Kidney (tissue), 14 donors: ENCODE results near the gene DRGX. TPM values are rescaled to one million over a fixed set of nuclear protein-coding genes. Genes with fewer than 3 reads are reported as not detected.

Source experiments
- DNase-seq, 5 donors: peaks; one replicate each; pipeline ENCODE4 v3.0.0-alpha.2; 2013 to 2020
- FAIRE-seq: peaks from 2 replicates; lab custom pipeline; 2012; peaks lifted over from hg19 to GRCh38; lab: Jason Lieb, UNC
- H3K27ac ChIP-seq, 2 donors: one replicate each; pipeline ENCODE4 v1.7.0; 2013; ENCODE audit warnings: low read depth in 2 of 2, low read length in 2 of 2, inconsistent platforms in 1 of 2
- H3K27me3 ChIP-seq: one replicate; pipeline ENCODE4 v1.7.1; 2013; ENCODE audit warnings: low read length, inconsistent platforms; ENCODE audit not compliant: control insufficient read depth, insufficient read depth
- H3K36me3 ChIP-seq, 3 donors: one replicate each; pipeline versions ENCODE4 v1.7.0 to v1.7.1; 2013; ENCODE audit warnings: low read length in 3 of 3, control low read depth in 1 of 3, inconsistent platforms in 1 of 3; ENCODE audit not compliant: insufficient read depth in 3 of 3, control insufficient read depth in 2 of 3
- H3K4me1 ChIP-seq, 3 donors: one replicate each; pipeline versions ENCODE4 v1.7.0 to v1.7.1; 2013; ENCODE audit warnings: low read length in 3 of 3, inconsistent platforms in 1 of 3, low read depth in 1 of 3; ENCODE audit not compliant: control insufficient read depth in 2 of 3, insufficient read depth in 2 of 3
- H3K4me3 ChIP-seq, 3 donors: one replicate each; pipeline versions ENCODE4 v1.7.0 to v1.8.1; 2013; ENCODE audit warnings: low read length in 3 of 3, control low read depth in 1 of 3, inconsistent platforms in 1 of 3
- H3K9ac ChIP-seq, 3 donors: one replicate each; pipeline versions ENCODE4 v1.7.0 to v1.7.1; 2013; ENCODE audit warnings: low read length in 3 of 3, control low read depth in 1 of 3, inconsistent platforms in 1 of 3
- H3K9me3 ChIP-seq, 3 donors: one replicate each; pipeline versions ENCODE4 v1.7.0 to v1.7.1; 2013; ENCODE audit warnings: low read length in 3 of 3, control low read depth in 1 of 3, inconsistent platforms in 1 of 3; ENCODE audit not compliant: control insufficient read depth in 2 of 3, insufficient read depth in 1 of 3
- intact Hi-C: fragments of 100-400 bp; cut with DNase I; formaldehyde crosslinking; loops from one replicate; pipeline ENCODE4 v1.11.1; 2022
- polyA plus RNA-seq: library from polyadenylated mRNA; stranded (reverse); fragments of 350-450 nt; fragmentation: Illumina TruSeq; extraction: RNeasy Lipid Tissue Mini Kit (QIAGEN cat#74804); gene quantifications from one replicate; pipeline ENCODE4 v1.2.3, GENCODE V29; 2014; ENCODE audit warnings: low read depth, low replicate concordance; ENCODE audit not compliant: insufficient read depth
- total RNA-seq: library from RNA; stranded (reverse); fragmentation: NEBNext Ultra II Directional; extraction: Animal tissue kit (Norgen Biotek cat#: 25700); gene quantifications from one replicate; pipeline ENCODE4 v1.2.1, GENCODE V29; 2021
- TF ChIP-seq, protein P1 (sequence below): IDR thresholded peaks from 3 replicates; pipeline ENCODE4 v1.5.1; 2012; ENCODE audit warnings: mild to moderate bottlenecking, moderate library complexity, borderline replicate concordance; ENCODE audit not compliant: insufficient read depth; ENCODE audit errors: extremely low read depth
- donor health status: control.
- donor health status: control.
- donor health status: control.
- donor health status: control.
- donor health status: control.
- donor health status: DM: yes; HTN: yes; CAD: no.
- donor health status: Normal renal cell carcinoma (clear cell type).

The DRGX gene
- total and polyA plus RNA-seq, 2 donors from 2014 or later, result not detected

DNA sequence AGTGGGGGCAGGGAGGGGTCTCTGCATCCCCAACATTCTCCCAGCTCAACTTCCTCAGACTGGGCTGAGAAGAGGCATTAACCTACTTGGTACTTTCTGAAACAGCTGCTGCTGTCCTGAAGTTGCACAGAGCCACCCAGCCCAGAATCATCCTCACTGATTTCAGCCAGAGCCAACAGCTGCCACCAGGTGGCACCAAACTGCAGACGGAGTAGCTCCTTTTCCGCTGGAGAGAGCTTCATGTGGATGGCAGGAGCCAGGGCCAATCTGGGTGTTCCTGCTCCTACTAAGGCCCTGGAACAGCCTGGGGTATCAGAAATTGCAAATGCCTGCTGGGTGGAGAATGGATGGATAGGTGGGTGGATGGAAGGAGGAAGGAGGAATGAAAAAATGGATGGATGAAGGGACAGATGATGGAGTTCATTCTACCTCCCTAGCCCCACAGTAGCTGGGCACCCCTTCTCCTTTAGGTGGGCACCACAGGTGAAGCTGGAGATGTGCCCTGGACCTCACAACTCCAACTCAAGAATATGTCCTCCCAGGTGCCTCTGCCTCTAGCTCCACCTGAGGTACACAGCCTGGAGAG lies 11.8 kb upstream of the DRGX start:
- Histone ChIP-seq H3K9me3 (no peaks in the 10 kb centered on the region), H3K27me3 (no peaks in the 10 kb centered on the region), H3K4me3 (no peak overlapping the region), H3K36me3 (no peaks in the 10 kb centered on the region), H3K4me1 (no peaks in the 10 kb centered on the region), H3K9ac (no peak overlapping the region), H3K27ac (no peak overlapping the region)
- intact Hi-C loops, result no loop called here
- TF ChIP-seq, protein P1, sequence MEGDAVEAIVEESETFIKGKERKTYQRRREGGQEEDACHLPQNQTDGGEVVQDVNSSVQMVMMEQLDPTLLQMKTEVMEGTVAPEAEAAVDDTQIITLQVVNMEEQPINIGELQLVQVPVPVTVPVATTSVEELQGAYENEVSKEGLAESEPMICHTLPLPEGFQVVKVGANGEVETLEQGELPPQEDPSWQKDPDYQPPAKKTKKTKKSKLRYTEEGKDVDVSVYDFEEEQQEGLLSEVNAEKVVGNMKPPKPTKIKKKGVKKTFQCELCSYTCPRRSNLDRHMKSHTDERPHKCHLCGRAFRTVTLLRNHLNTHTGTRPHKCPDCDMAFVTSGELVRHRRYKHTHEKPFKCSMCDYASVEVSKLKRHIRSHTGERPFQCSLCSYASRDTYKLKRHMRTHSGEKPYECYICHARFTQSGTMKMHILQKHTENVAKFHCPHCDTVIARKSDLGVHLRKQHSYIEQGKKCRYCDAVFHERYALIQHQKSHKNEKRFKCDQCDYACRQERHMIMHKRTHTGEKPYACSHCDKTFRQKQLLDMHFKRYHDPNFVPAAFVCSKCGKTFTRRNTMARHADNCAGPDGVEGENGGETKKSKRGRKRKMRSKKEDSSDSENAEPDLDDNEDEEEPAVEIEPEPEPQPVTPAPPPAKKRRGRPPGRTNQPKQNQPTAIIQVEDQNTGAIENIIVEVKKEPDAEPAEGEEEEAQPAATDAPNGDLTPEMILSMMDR, result peak; percentile 92
- FAIRE-seq, result no peak
- DNase-seq, result peak; percentile 82 to 90 (median 84)

- intact Hi-C loops, result no loop called here
- TF ChIP-seq, protein P1, result no peak
- H3K27me3 ChIP-seq, result peaks cover 4% of the 10 kb centered on the region
- H3K9ac ChIP-seq, result no peak overlapping the region
- H3K4me3 ChIP-seq, result no peak overlapping the region
- H3K9me3 ChIP-seq, result no peaks in the 10 kb centered on the region
- no peak for FAIRE-seq
- H3K4me1 ChIP-seq, result no peaks in the 10 kb centered on the region
- DNase-seq, result peak in 1 of 5 donors; percentile 3
- H3K27ac ChIP-seq, result no peak overlapping the region
- H3K36me3 ChIP-seq, result no peaks in the 10 kb centered on the region
Measured at GRCh38 chr10:49407151-49407550, 11.3 kb upstream of the DRGX start.

- intact Hi-C loops, result no loop called here
- Histone ChIP-seq H3K27me3 (peaks cover 18% of the 10 kb centered on the region), H3K4me3 (no peak overlapping the region), H3K27ac (no peak overlapping the region), H3K9ac (no peak overlapping the region), H3K36me3 (no peaks in the 10 kb centered on the region), H3K4me1 (no peaks in the 10 kb centered on the region), H3K9me3 (no peaks in the 10 kb centered on the region)
- no peak for DNase-seq
- TF ChIP-seq, protein P1, result no peak
- FAIRE-seq, result no peak
Measured at GRCh38 chr10:49404321-49404878, 8.5 kb upstream of the DRGX start.

GRCh38 chr10:49403363-49403762 lies 7.5 kb upstream of the DRGX start:
- peaks cover 0 to 2% (median 0%) of the 10 kb centered on the region in 3 donors for H3K4me1 ChIP-seq

More at GRCh38 chr10:49403363-49403762, 7.5 kb upstream of the DRGX start:
- DNase-seq (no peak), FAIRE-seq (no peak)
- no peak overlapping the region for H3K4me3 ChIP-seq
- no peaks in the 10 kb centered on the region for H3K36me3 ChIP-seq
- H3K27ac ChIP-seq, result no peak overlapping the region
- H3K9ac ChIP-seq, result no peak overlapping the region
- TF ChIP-seq, protein P1, result no peak
- intact Hi-C loops, result no loop called here
- H3K9me3 ChIP-seq, result no peaks in the 10 kb centered on the region
- H3K27me3 ChIP-seq, result peaks cover 26% of the 10 kb centered on the region
